ENCODE data around the gene APEX1. TPM values are rescaled to one million over a fixed set of nuclear protein-coding genes. Genes with fewer than 3 reads are reported as not detected.
A peak's percentile ranks its signal among the peaks of the same experiment; 100 is the strongest.

The APEX1 gene
- total and polyA plus RNA-seq, 2 of the 8 experiments (the other 6 are each of a cell fraction or from before 2014, with no cell fraction given): 384 to 700 TPM

DNA sequence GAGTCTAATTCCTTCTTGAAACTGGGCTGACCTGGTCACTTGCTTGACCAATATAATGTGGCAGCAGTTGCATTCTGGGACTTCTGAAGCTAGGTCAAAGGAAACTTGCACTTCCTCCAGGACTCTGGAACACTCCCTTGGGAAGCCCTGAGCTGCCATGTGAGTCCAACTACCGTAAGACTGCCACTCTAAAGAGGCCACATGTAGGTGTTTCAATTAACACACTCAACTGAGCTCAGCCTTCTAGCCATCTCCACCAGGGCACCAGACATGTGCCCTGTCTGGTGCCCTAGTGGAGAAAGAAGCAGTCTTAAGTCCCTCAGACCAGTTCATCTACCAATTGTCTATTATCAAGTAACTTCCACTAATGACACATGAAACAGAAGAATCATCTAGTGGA, 35.6 kb upstream of the APEX1 start:
- no peak overlapping the region for H2AK5ac ChIP-seq (ENCODE audit: low read depth, low read length)
- ChIA-PET CTCF (ENCODE audit: partially characterized antibody) (interaction anchor here (1.2 to 1.3 kb wide), 2 partner anchors 68 to 187 kb away, joined by 3 to 4 read pairs; no protein-coding TSS in a partner anchor), POLR2A (ENCODE audit: partially characterized antibody) (interaction anchor here (0.7 to 2.6 kb wide), 2 partner anchors 27 to 36 kb away, joined by 3 to 12 read pairs; partner anchors contain the start of genes APEX1 and OSGEP)
- no peak overlapping the region for H2BK20ac ChIP-seq (ENCODE audit: low read length)
- H3K56ac ChIP-seq (replicated peaks; ENCODE audit: insufficient read length, low read depth, low read length): no peak overlapping the region
- H2BK5ac ChIP-seq (ENCODE audit: low read depth, low read length): no peak overlapping the region
- H3K9me3 ChIP-seq (ENCODE audit: insufficient read depth in 2 of 2, low read depth in 1 of 2, low read length in 1 of 2): no peaks in the 10 kb centered on the region
- H3K4ac ChIP-seq (replicated peaks; ENCODE audit: insufficient read length, low read depth, low read length): peak overlapping the region; percentile 28
- WGBS, 2 experiments (ENCODE audit: extremely low coverage in 1 of 2, insufficient coverage in 1 of 2, insufficient read length in 1 of 2, insufficient replicate concordance in 2 of 2, low coverage in 1 of 2, low lambda C conversion rate in 2 of 2, missing lambda C conversion rate in 1 of 2): 100% methylated on average over 1 of the region's 1 CpG; no CpG with 5 or more reads in 1 of the 2 experiments
- H2AFZ ChIP-seq (ENCODE audit: low read length): no peak overlapping the region; the same call in 1 of the 2 replicates
- no peak overlapping the region for H4K5ac ChIP-seq (ENCODE audit: insufficient read length, low read depth, low read length)
- H2BK12ac ChIP-seq (ENCODE audit: low read depth, low read length): no peak overlapping the region
- H3K23ac ChIP-seq (ENCODE audit: insufficient read length): no peak overlapping the region
- H4K8ac ChIP-seq (ENCODE audit: extremely low read depth, insufficient read depth, low read length): no peak overlapping the region
- H2BK15ac ChIP-seq (ENCODE audit: low read length): no peak overlapping the region
- no peaks in the 10 kb centered on the region for H3K23me2 ChIP-seq (ENCODE audit: low read depth, low read length)
- no peak overlapping the region for H2BK120ac ChIP-seq (replicated peaks; ENCODE audit: low read depth, low read length)
- H3K27ac ChIP-seq (ENCODE audit: low read depth, low read length): no peak overlapping the region
- no peaks in the 10 kb centered on the region for H3K79me1 ChIP-seq (ENCODE audit: low read depth, low read length)
- H3K4me3 ChIP-seq (ENCODE audit: extremely low read depth in 1 of 4, insufficient read depth in 2 of 4, low read depth in 3 of 4, low read length in 4 of 4): no peak overlapping the region
- DNase-seq (ENCODE audit: low read depth in 1 of 2, low spot score in 2 of 2): no peak
- H3K14ac ChIP-seq (ENCODE audit: insufficient read length): no peak overlapping the region
- peaks cover 0 to 10% (median 2%) of the 10 kb centered on the region in 4 experiments; a peak in 3 of 7 replicates for H3K4me1 ChIP-seq (replicated peaks in 1 of 4; ENCODE audit: control insufficient read depth in 3 of 4, insufficient read depth in 4 of 4, low read length in 3 of 4)
- H3K79me2 ChIP-seq (ENCODE audit: control insufficient read depth in 1 of 2, insufficient read depth in 2 of 2, low read length in 2 of 2): no peaks in the 10 kb centered on the region
- no peaks in the 10 kb centered on the region for H3K36me3 ChIP-seq (ENCODE audit: control insufficient read depth in 2 of 4, insufficient read depth in 4 of 4, low read length in 3 of 4)
- no peak overlapping the region for H3K9ac ChIP-seq (replicated peaks in 1 of 4; ENCODE audit: extremely low read depth in 1 of 4, low read depth in 3 of 4, low read length in 3 of 4)
- peak overlapping the region; percentile 58 for H4K91ac ChIP-seq (replicated peaks; ENCODE audit: insufficient read length, low read length)
- no peak overlapping the region for H3K18ac ChIP-seq (ENCODE audit: extremely low read depth, low read length)
- no peak overlapping the region for H3K4me2 ChIP-seq (ENCODE audit: insufficient read depth in 1 of 2, low read depth in 2 of 2, low read length in 2 of 2)
- FAIRE-seq: no peak
- H4K20me1 ChIP-seq (replicated peaks in 1 of 2; ENCODE audit: control insufficient read depth in 1 of 2, insufficient read depth in 2 of 2, low read length in 2 of 2): no peaks in the 10 kb centered on the region
- no peaks in the 10 kb centered on the region for H3K27me3 ChIP-seq (replicated peaks in 1 of 4; ENCODE audit: control insufficient read depth in 3 of 4, extremely low read depth in 1 of 4, insufficient read depth in 3 of 4, low read length in 3 of 4)
- no peak for TF ChIP-seq EZH2 (IDR thresholded peaks at IDR 0.05; ENCODE audit: low read depth, low read length, severe bottlenecking)
- TF ChIP-seq RBBP5 (IDR thresholded peaks at IDR 0.05; ENCODE audit: borderline replicate concordance, low read depth, low read length): no peak
- TF ChIP-seq GTF2F1 (IDR thresholded peaks at IDR 0.05; ENCODE audit: borderline replicate concordance, low read depth, low read length): no peak
- TF ChIP-seq ATF3 (IDR thresholded peaks at IDR 0.05; ENCODE audit: insufficient read depth, low read depth, low read length): no peak
- TF ChIP-seq CREB1 (IDR thresholded peaks at IDR 0.05): no peak
- TF ChIP-seq CHD1 (IDR thresholded peaks at IDR 0.05; ENCODE audit: low read depth, low read length): no peak
- no peak for TF ChIP-seq HDAC6 (IDR thresholded peaks at IDR 0.05; ENCODE audit: low read depth, low read length)
- no peak for TF ChIP-seq BCL11A (IDR thresholded peaks at IDR 0.05; ENCODE audit: low read depth in 2 of 2, low read length in 2 of 2)
- TF ChIP-seq CBX5 (IDR thresholded peaks at IDR 0.05; ENCODE audit: low read depth, low read length): no peak
- no peak for TF ChIP-seq RAD21 (IDR thresholded peaks at IDR 0.05 in 1 of 2, conservative IDR thresholded peaks at IDR 0.05 in 1 of 2; ENCODE audit: low read depth in 2 of 2, low read length in 2 of 2)
- no peak for TF ChIP-seq BRCA1 (IDR thresholded peaks at IDR 0.05; ENCODE audit: low read depth, low read length)
- TF ChIP-seq SP4 (IDR thresholded peaks at IDR 0.05; ENCODE audit: low read length): no peak
- TF ChIP-seq PHF8 (conservative IDR thresholded peaks at IDR 0.05; ENCODE audit: low read depth, low read length): no peak
- TF ChIP-seq CHD2 (IDR thresholded peaks at IDR 0.05; ENCODE audit: low read length): no peak
